ENCODE data around the gene RBM17.

DNA sequence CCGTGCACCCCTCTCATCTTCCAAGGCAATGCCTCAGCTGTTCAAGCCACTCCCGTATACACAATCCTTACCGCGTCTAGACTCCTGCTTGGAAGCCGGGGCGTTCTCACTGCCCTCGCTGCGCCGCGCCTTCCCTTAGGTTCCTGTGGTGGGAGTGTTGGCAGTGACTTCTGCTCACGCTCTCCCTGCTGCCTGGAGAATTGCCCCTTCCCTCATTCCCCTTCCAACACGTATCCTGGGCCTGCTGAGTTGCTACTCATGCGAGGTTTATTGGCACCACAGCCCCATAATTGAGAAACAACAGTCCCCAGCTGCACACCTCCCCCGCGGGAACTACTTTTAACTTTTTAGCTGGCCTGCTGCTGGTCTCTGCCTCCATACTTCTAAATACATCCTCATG lies 31.9 kb downstream of the RBM17 start:
- TF ChIP-seq, protein P1, sequence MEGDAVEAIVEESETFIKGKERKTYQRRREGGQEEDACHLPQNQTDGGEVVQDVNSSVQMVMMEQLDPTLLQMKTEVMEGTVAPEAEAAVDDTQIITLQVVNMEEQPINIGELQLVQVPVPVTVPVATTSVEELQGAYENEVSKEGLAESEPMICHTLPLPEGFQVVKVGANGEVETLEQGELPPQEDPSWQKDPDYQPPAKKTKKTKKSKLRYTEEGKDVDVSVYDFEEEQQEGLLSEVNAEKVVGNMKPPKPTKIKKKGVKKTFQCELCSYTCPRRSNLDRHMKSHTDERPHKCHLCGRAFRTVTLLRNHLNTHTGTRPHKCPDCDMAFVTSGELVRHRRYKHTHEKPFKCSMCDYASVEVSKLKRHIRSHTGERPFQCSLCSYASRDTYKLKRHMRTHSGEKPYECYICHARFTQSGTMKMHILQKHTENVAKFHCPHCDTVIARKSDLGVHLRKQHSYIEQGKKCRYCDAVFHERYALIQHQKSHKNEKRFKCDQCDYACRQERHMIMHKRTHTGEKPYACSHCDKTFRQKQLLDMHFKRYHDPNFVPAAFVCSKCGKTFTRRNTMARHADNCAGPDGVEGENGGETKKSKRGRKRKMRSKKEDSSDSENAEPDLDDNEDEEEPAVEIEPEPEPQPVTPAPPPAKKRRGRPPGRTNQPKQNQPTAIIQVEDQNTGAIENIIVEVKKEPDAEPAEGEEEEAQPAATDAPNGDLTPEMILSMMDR (IDR thresholded peaks at IDR 0.05) = no peak
- TF ChIP-seq POLR2A (IDR thresholded peaks at IDR 0.05) = no peak
